ENCODE measurements around the gene GGN.

GRCh38 chr19:38386971-38387549 lies 774 bp downstream of the GGN start:
- no peak for TF ChIP-seq POLR2A (IDR thresholded peaks at IDR 0.05)
- TF ChIP-seq CTCF (IDR thresholded peaks at IDR 0.05): no peak

Data from thyroid gland (tissue), 4 donors.